B cell (primary cell): ENCODE results near the gene UBE2F.

Experiments used
- EZH2 ChIP-seq: IDR thresholded peaks from 2 replicates; pipeline ENCODE4 v1.6.1; 2012; ENCODE audit warnings: borderline replicate concordance, low read depth, mild to moderate bottlenecking, moderate library complexity, low read length; ENCODE audit not compliant: insufficient read depth, poor library complexity, severe bottlenecking
- TF ChIP-seq, protein P1 (sequence below): fragments of 200-600 bp; IDR thresholded peaks from one replicate; pipeline ENCODE4 v1.8.0; 2022; ENCODE audit warnings: antibody characterized with exemption, mild to moderate bottlenecking

DNA sequence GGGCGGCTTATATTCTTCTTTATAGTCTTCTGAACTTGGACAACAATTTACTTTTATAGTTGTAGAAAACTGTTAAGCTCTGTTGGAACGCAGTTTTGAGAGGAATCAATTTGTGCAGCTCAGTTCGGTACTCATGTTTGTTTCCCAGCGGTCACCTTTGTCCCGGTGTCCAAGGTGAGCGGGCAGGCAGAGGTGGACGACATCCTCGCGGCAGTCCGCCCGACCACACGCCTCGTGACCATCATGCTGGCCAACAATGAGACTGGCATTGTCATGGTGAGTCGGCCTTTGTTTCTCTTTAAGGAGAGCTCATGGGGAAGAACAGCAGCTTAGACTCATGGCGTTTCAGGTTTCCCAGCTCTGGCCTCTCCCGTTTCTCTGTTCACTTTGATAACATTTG is 114.7 kb downstream of the UBE2F start:
- TF ChIP-seq, protein P1, sequence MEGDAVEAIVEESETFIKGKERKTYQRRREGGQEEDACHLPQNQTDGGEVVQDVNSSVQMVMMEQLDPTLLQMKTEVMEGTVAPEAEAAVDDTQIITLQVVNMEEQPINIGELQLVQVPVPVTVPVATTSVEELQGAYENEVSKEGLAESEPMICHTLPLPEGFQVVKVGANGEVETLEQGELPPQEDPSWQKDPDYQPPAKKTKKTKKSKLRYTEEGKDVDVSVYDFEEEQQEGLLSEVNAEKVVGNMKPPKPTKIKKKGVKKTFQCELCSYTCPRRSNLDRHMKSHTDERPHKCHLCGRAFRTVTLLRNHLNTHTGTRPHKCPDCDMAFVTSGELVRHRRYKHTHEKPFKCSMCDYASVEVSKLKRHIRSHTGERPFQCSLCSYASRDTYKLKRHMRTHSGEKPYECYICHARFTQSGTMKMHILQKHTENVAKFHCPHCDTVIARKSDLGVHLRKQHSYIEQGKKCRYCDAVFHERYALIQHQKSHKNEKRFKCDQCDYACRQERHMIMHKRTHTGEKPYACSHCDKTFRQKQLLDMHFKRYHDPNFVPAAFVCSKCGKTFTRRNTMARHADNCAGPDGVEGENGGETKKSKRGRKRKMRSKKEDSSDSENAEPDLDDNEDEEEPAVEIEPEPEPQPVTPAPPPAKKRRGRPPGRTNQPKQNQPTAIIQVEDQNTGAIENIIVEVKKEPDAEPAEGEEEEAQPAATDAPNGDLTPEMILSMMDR: no peak
- no peak for TF ChIP-seq EZH2
